ENCODE data around the gene NDUFS5.
"Not testable (repeated sequence)": the region's sequence is repeated elsewhere in the genome, so short reads cannot be mapped to it uniquely, and the experiment has no call there.

NDUFS5 gene

DNA sequence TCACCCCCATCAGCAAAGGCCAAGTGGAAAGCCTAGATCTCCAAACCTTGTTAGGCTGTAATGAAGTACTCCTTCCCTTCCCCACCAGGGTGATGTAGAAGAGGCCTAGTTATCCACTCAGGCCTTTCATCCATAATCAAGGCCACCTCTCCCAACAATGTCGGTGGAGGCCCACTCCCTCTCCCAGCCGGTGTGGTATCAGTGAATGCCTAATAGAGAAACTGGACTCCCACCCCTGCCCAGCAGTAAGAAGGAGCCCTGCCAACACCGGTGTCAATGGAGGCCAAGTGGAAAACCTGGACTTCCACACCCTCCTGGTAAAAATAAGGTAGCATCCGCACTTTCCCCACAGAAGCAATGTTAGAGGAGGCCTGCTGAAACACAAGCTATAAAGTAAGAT, 23.9 kb downstream of the NDUFS5 start:
- peaks cover 6% of the 10 kb centered on the region for H3K4me1 ChIP-seq (ENCODE audit: control insufficient read depth, low read depth, low read length)
- H3K9ac ChIP-seq (ENCODE audit: low read length): no peak overlapping the region
- H3K36me3 ChIP-seq (ENCODE audit: control insufficient read depth, low read depth, low read length): peaks cover 7% of the 10 kb centered on the region
- no peaks in the 10 kb centered on the region for H3K9me3 ChIP-seq (ENCODE audit: control insufficient read depth, low read depth, low read length)
- no peak overlapping the region for H3K27ac ChIP-seq (ENCODE audit: low read length)
- no peaks in the 10 kb centered on the region for H3K27me3 ChIP-seq (ENCODE audit: control insufficient read depth, insufficient read depth, low read length)
- no peak overlapping the region for H3K4me3 ChIP-seq (ENCODE audit: low read length)

DNA sequence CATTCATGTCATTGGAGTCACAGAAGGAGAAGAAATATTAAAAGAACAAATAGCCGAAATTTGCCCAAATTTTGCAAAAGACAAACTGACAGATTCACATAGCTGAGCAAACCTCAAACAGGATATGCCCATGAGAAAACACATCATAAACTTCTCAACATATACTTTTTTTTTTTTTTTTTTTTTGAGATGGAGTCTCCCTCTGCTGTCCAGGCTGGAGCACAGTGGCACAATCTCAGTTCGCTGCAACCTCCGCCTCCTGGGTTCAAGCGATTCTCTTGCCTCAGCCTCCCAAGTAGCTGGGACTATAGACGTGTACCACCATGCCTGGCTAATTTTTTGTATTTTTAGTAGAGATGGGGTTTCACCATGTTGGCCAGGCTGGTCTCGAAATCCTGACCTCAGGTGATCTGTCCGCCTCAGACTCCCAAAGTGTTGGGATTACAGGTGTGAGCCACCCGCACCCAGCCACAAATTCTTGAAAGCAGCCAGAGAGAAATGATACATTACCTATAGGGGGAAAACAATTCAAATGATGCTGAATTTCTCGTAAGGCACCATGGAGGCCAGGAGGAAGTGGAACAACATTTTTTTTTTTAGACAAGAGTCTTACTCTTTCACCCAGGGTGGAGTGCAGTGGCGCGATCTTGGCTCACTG, 25.2 kb downstream of the NDUFS5 start:
- not testable (repeated sequence) for H3K27ac ChIP-seq (ENCODE audit: low read length); H3K4me1 ChIP-seq (ENCODE audit: control insufficient read depth, low read depth, low read length)

DNA sequence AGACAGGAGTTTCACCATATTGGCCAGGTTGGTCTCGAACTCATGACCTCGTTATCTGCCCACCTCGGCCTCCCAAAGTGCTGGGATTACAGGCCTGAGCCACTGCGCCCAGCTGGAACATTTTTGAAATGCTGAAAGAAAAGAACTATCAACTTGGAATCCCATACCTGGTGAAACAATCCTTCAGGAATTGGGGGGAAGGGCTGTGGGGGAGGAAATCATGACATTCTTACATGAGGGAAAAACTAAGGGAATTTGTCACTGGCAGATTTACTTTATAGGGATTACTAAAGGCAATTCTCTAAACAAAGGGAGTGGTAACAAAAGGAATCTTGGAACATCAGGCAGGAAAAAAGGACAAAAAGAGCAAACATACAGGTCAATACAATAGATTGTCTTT, 25.8 kb downstream of the NDUFS5 start:
- Histone ChIP-seq H3K9me3 (ENCODE audit: control insufficient read depth, low read depth, low read length) (no peaks in the 10 kb centered on the region), H3K9ac (ENCODE audit: low read length) (no peak overlapping the region), H3K4me3 (ENCODE audit: low read length) (no peak overlapping the region), H3K27ac (ENCODE audit: low read length) (no peak overlapping the region), H3K27me3 (ENCODE audit: control insufficient read depth, insufficient read depth, low read length) (no peaks in the 10 kb centered on the region), H3K4me1 (ENCODE audit: control insufficient read depth, low read depth, low read length) (peaks cover 6% of the 10 kb centered on the region), H3K36me3 (ENCODE audit: control insufficient read depth, low read depth, low read length) (peaks cover 4% of the 10 kb centered on the region)

More for the DNA sequence above, 25.2 kb downstream of the NDUFS5 start:
- not testable (repeated sequence) for H3K4me3 ChIP-seq (ENCODE audit: low read length); H3K36me3 ChIP-seq (ENCODE audit: control insufficient read depth, low read depth, low read length); H3K9ac ChIP-seq (ENCODE audit: low read length); H3K27me3 ChIP-seq (ENCODE audit: control insufficient read depth, insufficient read depth, low read length); H3K9me3 ChIP-seq (ENCODE audit: control insufficient read depth, low read depth, low read length)

DNA sequence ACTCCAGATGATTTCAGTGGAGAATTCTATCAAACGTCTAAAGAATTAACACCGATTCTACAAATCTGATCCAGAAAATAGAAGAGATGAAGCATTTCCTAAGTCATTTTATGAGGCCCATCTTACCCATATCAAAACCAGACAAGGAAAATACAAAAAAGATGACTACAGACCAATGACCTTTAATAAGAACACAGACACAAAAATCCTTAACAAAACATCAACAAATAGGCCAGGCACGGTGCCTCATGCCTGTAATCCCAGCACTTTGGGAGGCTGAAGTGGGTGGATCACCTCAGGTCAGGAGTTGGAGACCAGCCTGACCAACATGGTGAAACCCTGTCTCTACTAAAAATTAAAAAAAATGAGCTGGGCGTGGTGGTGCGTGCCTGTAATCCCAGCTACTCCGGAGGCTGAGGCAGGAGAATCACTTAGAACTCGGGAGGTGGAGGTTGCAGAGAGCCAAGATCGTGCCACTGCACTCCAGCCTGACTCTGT, 29.1 kb downstream of the NDUFS5 start:
- not testable (repeated sequence) for H3K36me3 ChIP-seq (ENCODE audit: control insufficient read depth, low read depth, low read length); H3K9ac ChIP-seq (ENCODE audit: low read length); H3K27me3 ChIP-seq (ENCODE audit: control insufficient read depth, insufficient read depth, low read length); H3K9me3 ChIP-seq (ENCODE audit: control insufficient read depth, low read depth, low read length); H3K4me3 ChIP-seq (ENCODE audit: low read length); H3K4me1 ChIP-seq (ENCODE audit: control insufficient read depth, low read depth, low read length); H3K27ac ChIP-seq (ENCODE audit: low read length)

DNA sequence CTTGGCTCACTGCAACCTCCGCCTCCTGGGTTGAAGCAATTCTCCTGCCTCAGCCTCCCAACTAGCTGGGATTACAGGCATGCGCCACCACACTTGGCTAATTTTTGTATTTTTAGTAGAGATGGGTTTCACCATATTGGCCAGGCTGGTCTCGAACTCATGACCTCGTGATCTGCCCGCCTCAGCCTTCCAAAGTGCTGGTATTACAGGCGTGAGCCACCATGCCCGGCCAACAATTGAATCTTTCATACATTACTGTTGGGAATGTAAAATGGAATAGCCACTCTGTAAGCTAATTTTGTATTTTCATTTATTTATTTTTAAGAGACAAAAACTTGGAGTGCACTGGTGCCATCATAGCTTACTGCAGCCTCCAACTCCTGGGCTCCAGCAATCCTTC, 35.4 kb downstream of the NDUFS5 start:
- not testable (repeated sequence) for H3K4me1 ChIP-seq (ENCODE audit: control insufficient read depth, low read depth, low read length); H3K9me3 ChIP-seq (ENCODE audit: control insufficient read depth, low read depth, low read length); H3K9ac ChIP-seq (ENCODE audit: low read length); H3K4me3 ChIP-seq (ENCODE audit: low read length); H3K36me3 ChIP-seq (ENCODE audit: control insufficient read depth, low read depth, low read length); H3K27me3 ChIP-seq (ENCODE audit: control insufficient read depth, insufficient read depth, low read length); H3K27ac ChIP-seq (ENCODE audit: low read length)

DNA sequence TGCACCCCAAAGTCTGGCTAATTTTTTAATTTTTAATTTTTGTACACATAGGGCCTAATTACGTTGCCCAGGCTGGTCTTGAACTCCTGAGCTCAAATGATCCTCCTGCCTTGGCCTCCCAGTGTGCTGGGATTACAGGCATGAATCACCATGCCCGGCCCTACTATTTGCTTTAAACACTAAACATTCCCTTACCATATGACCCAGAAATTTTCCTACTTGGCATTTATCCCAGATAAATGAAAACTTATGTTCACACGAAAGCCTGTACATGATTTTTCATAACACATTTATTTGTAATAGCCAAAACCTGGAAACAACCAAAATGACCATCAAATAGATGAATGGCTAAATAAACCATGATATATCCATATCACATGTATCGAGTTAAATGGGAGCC, 35.8 kb downstream of the NDUFS5 start:
- Histone ChIP-seq H3K27me3 (ENCODE audit: control insufficient read depth, insufficient read depth, low read length) (no peaks in the 10 kb centered on the region), H3K4me1 (ENCODE audit: control insufficient read depth, low read depth, low read length) (no peaks in the 10 kb centered on the region), H3K9me3 (ENCODE audit: control insufficient read depth, low read depth, low read length) (no peaks in the 10 kb centered on the region), H3K4me3 (ENCODE audit: low read length) (no peak overlapping the region), H3K9ac (ENCODE audit: low read length) (no peak overlapping the region), H3K36me3 (ENCODE audit: control insufficient read depth, low read depth, low read length) (no peaks in the 10 kb centered on the region), H3K27ac (ENCODE audit: low read length) (no peak overlapping the region)

DNA sequence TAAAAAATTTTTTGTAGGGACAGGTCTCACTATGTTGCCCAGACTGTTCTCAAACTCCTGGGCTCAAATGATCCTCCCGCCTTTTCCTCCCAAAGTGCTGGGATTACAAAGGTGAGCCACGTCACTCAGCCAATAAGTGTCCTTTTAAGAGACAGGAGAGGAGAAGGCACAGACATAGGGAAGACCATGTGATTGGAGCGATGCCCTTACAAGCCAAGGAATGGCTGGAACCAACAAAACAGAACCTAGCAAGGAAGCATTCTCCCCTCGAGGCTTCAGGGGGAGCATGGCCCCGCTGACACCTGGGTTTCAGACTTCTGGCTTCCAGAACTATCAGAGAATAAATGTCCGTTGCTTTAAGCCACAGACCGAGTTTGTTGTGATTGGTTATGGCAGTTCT, 37.0 kb downstream of the NDUFS5 start:
- Histone ChIP-seq H3K4me3 (ENCODE audit: low read length) (no peak overlapping the region), H3K9ac (ENCODE audit: low read length) (no peak overlapping the region), H3K36me3 (ENCODE audit: control insufficient read depth, low read depth, low read length) (no peaks in the 10 kb centered on the region), H3K4me1 (ENCODE audit: control insufficient read depth, low read depth, low read length) (no peaks in the 10 kb centered on the region), H3K27me3 (ENCODE audit: control insufficient read depth, insufficient read depth, low read length) (no peaks in the 10 kb centered on the region), H3K27ac (ENCODE audit: low read length) (no peak overlapping the region), H3K9me3 (ENCODE audit: control insufficient read depth, low read depth, low read length) (no peaks in the 10 kb centered on the region)

DNA sequence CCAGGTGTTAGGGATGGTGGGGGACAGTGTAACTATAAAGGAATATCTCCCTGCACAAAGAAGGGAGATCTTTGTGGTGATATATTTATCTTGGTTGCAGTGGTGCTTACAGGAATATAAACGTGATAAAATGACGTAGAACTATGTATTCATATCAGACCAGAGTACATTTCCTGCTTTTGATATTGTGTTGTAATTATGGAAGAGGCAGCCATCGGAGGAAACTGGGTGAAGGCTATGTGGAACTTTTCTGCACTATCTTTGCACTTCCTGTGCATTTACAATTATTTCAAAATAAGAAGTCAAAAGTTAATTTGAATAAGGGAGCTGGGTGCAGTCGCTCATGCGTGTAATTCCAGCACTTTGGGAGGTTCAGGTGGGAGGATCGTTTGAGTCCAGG, 37.6 kb downstream of the NDUFS5 start:
- no peaks in the 10 kb centered on the region for H3K36me3 ChIP-seq (ENCODE audit: control insufficient read depth, low read depth, low read length)
- no peak overlapping the region for H3K9ac ChIP-seq (ENCODE audit: low read length)

DNA sequence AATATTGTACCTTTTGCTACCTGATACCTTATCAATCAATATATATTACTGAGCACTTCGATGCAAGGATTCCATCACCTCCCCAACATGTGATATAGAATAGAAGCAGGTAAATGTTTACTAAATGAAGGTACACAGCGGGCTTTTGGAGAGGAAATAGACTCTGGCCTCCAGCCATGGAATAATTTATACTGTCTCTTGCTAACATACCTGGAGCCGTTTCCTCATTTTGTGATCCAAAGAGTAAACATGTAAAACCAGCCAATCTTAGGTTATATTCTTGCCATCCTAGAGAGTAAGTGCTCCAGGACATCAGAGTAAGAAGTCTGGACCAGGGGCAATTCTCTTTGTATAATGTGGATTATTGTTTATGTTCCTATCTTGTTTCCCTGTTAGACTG, 39.4 kb downstream of the NDUFS5 start:
- no peak overlapping the region for H3K4me3 ChIP-seq (ENCODE audit: low read length)
- H3K27me3 ChIP-seq (ENCODE audit: control insufficient read depth, insufficient read depth, low read length): no peaks in the 10 kb centered on the region
- H3K36me3 ChIP-seq (ENCODE audit: control insufficient read depth, low read depth, low read length): no peaks in the 10 kb centered on the region
- no peak overlapping the region for H3K27ac ChIP-seq (ENCODE audit: low read length)
- no peaks in the 10 kb centered on the region for H3K4me1 ChIP-seq (ENCODE audit: control insufficient read depth, low read depth, low read length)
- no peak overlapping the region for H3K9ac ChIP-seq (ENCODE audit: low read length)
- H3K9me3 ChIP-seq (ENCODE audit: control insufficient read depth, low read depth, low read length): no peaks in the 10 kb centered on the region

More for the DNA sequence above, 37.6 kb downstream of the NDUFS5 start:
- Histone ChIP-seq H3K4me3 (ENCODE audit: low read length) (no peak overlapping the region), H3K4me1 (ENCODE audit: control insufficient read depth, low read depth, low read length) (no peaks in the 10 kb centered on the region), H3K27ac (ENCODE audit: low read length) (no peak overlapping the region), H3K9me3 (ENCODE audit: control insufficient read depth, low read depth, low read length) (no peaks in the 10 kb centered on the region), H3K27me3 (ENCODE audit: control insufficient read depth, insufficient read depth, low read length) (no peaks in the 10 kb centered on the region)

DNA sequence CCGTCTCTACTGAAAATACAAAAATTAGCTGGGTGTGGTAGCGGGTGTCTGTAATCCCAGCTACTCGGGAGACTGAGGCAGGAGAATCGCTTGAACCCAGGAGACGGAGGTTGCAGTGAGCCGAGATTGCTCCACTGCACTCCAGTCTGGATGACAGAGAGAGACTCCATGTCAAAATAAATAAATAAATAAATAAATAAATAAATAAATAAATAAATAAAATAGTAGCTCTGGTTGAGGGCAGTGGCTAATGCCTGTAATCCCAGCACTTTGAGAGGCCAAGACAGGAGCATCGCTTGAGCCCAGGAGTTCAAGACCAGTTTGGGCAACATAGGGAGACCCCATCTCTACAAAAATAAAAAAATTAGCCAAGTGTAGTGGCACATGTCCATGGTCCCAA, 42.1 kb downstream of the NDUFS5 start:
- H3K36me3 ChIP-seq (ENCODE audit: control insufficient read depth, low read depth, low read length); H3K9ac ChIP-seq (ENCODE audit: low read length); H3K27ac ChIP-seq (ENCODE audit: low read length); H3K9me3 ChIP-seq (ENCODE audit: control insufficient read depth, low read depth, low read length); H3K4me3 ChIP-seq (ENCODE audit: low read length); H3K4me1 ChIP-seq (ENCODE audit: control insufficient read depth, low read depth, low read length); H3K27me3 ChIP-seq (ENCODE audit: control insufficient read depth, insufficient read depth, low read length): not testable (repeated sequence)

DNA sequence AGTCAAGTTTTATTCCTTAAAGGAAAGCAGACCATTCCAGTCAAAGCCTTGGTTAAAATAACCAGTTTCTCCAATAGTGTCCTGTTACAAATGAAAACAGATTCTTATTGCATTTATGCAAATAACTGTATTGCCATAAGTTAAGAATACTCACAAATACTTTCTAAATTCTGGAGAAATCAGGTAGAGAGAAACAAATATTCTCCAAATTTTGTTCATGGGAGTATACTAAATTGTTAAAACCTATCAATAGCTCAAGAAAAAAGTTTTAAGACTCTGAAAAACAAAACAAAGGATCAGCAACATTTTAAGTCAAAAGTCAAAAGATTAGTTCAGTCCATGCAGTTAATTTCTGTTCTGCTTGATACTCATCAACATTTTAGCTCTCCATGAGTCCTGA, 45.4 kb downstream of the NDUFS5 start:
- not testable (repeated sequence) for H3K27ac ChIP-seq (ENCODE audit: low read length); H3K9me3 ChIP-seq (ENCODE audit: control insufficient read depth, low read depth, low read length); H3K9ac ChIP-seq (ENCODE audit: low read length); H3K27me3 ChIP-seq (ENCODE audit: control insufficient read depth, insufficient read depth, low read length); H3K4me3 ChIP-seq (ENCODE audit: low read length); H3K4me1 ChIP-seq (ENCODE audit: control insufficient read depth, low read depth, low read length); H3K36me3 ChIP-seq (ENCODE audit: control insufficient read depth, low read depth, low read length)

DNA sequence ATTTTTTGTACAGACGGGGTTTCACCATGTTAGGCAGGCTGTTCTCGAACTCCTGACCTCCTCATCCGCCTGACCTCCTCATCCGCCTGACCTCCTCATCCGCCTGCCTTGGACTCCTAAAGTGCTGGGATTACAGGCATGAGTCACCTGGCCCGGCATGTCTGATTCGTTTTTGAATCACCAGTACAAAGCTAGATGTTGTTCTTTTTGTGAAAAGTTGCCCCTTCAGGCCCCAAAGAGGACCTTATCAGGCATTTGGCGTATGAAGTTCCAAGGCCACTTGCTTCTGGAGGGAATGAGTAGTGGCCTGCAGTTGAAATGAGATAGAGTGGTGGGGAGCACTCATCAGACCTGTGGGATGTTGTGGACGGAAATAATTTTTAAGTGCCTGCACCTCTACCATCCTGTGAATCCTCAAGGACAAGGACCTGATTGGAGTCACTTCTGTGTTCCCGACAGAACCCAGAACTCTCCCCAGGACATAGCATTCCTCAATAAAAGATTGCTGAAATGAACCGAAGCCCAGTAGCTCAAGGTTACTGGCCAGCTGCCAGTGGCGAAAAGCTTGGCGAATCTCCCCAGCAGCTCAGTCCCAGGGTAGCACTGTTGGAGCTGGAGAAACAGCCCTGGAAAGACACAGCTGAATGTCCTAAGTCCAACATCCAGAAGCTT, 50.1 kb downstream of the NDUFS5 start:
- peaks cover 8% of the 10 kb centered on the region for H3K27me3 ChIP-seq (ENCODE audit: control insufficient read depth, insufficient read depth, low read length)
- no peaks in the 10 kb centered on the region for H3K36me3 ChIP-seq (ENCODE audit: control insufficient read depth, low read depth, low read length)
- H3K27ac ChIP-seq (ENCODE audit: low read length): no peak overlapping the region
- no peaks in the 10 kb centered on the region for H3K9me3 ChIP-seq (ENCODE audit: control insufficient read depth, low read depth, low read length)
- H3K4me1 ChIP-seq (ENCODE audit: control insufficient read depth, low read depth, low read length): no peaks in the 10 kb centered on the region
- H3K4me3 ChIP-seq (ENCODE audit: low read length): no peak overlapping the region
- H3K9ac ChIP-seq (ENCODE audit: low read length): no peak overlapping the region
